Activated naive CD4-positive, alpha-beta T cell treated with anti-CD3 and anti-CD28 coated beads for 36 hours (primary cell): ENCODE data around the gene CRACR2B. TPM values are rescaled to one million over a fixed set of nuclear protein-coding genes. Genes with fewer than 3 reads are reported as not detected.

Experiments
- CTCF ChIA-PET: fragments of 350-600 bp; sonication (Branson Sonifier 250); formaldehyde crosslinking; loops from one replicate; lab custom pipeline; 2021; ENCODE audit warnings: antibody characterized with exemption; lab: Charles Lee
- DNase-seq: peaks from one replicate; pipeline ENCODE4 v3.0.0-alpha.2; 2020
- H3K27ac Mint-ChIP-seq: one replicate; pipeline ENCODE4 v1.8.0; 2021; ENCODE audit warnings: mild to moderate bottlenecking, mixed read lengths
- H3K27me3 Mint-ChIP-seq: one replicate; pipeline ENCODE4 v1.8.0; 2021; ENCODE audit warnings: low read depth, mixed read lengths
- H3K36me3 Mint-ChIP-seq: one replicate; pipeline ENCODE4 v1.8.0; 2021; ENCODE audit warnings: low read depth, mixed read lengths
- H3K4me1 Mint-ChIP-seq: one replicate; pipeline ENCODE4 v1.8.0; 2021; ENCODE audit warnings: low read depth, mixed read lengths
- H3K4me3 Mint-ChIP-seq: one replicate; pipeline ENCODE4 v1.8.0; 2021; ENCODE audit warnings: mild to moderate bottlenecking, moderate library complexity, mixed read lengths
- H3K9me3 Mint-ChIP-seq: one replicate; pipeline ENCODE4 v1.8.0; 2021; ENCODE audit warnings: mixed read lengths
- intact Hi-C: fragments of 100-400 bp; cut with micrococcal nuclease; formaldehyde crosslinking; loops from one replicate; pipeline ENCODE4 v1.15.1; 2023
- total RNA-seq, 2 experiments: library from RNA; stranded (reverse); gene quantifications; one replicate each; pipeline ENCODE4 v1.2.3, GENCODE V29; 2021

The CRACR2B gene
- total RNA-seq, 2 experiments from 2014 or later = 0.32 to 0.41 TPM

GRCh38 chr11:860234-861104 is 32.8 kb downstream of the CRACR2B start:
- Mint-ChIP-seq H3K27ac (no peak overlapping the region), H3K4me1 (no peaks in the 10 kb centered on the region), H3K36me3 (no peaks in the 10 kb centered on the region), H3K9me3 (no peaks in the 10 kb centered on the region), H3K27me3 (no peaks in the 10 kb centered on the region), H3K4me3 (no peak overlapping the region)
- CTCF ChIA-PET = interaction anchor here (0.6 kb wide), 1 partner anchor 625 kb away, joined by 3 read pairs; no protein-coding TSS in a partner anchor
- no peak for DNase-seq
- intact Hi-C loops = no loop called here

GRCh38 chr11:861105-861479 is 33.4 kb downstream of the CRACR2B start:
- H3K36me3 Mint-ChIP-seq = no peaks in the 10 kb centered on the region
- no peaks in the 10 kb centered on the region for H3K9me3 Mint-ChIP-seq

GRCh38 chr11:862081-862661 is 34.5 kb downstream of the CRACR2B start:
- no peaks in the 10 kb centered on the region for H3K27me3 Mint-ChIP-seq
- intact Hi-C loops = no loop called here
- CTCF ChIA-PET = no interaction called here
- H3K36me3 Mint-ChIP-seq = no peaks in the 10 kb centered on the region
- H3K4me1 Mint-ChIP-seq = no peaks in the 10 kb centered on the region
- no peaks in the 10 kb centered on the region for H3K9me3 Mint-ChIP-seq
- no peak overlapping the region for H3K27ac Mint-ChIP-seq
- no peak overlapping the region for H3K4me3 Mint-ChIP-seq
- DNase-seq = no peak

More at GRCh38 chr11:861105-861479, 33.4 kb downstream of the CRACR2B start:
- CTCF ChIA-PET = interaction anchor here (0.6 kb wide), 1 partner anchor 625 kb away, joined by 3 read pairs; no protein-coding TSS in a partner anchor
- Mint-ChIP-seq H3K27ac (no peak overlapping the region), H3K4me1 (no peaks in the 10 kb centered on the region), H3K4me3 (no peak overlapping the region), H3K27me3 (no peaks in the 10 kb centered on the region)
- DNase-seq = no peak
- intact Hi-C loops = no loop called here

- no peak overlapping the region for H3K27ac Mint-ChIP-seq
- intact Hi-C loops = no loop called here
- no peak for DNase-seq
- no peaks in the 10 kb centered on the region for H3K36me3 Mint-ChIP-seq
- CTCF ChIA-PET = no interaction called here
- no peaks in the 10 kb centered on the region for H3K9me3 Mint-ChIP-seq
- H3K27me3 Mint-ChIP-seq = no peaks in the 10 kb centered on the region
- H3K4me1 Mint-ChIP-seq = no peaks in the 10 kb centered on the region
- no peak overlapping the region for H3K4me3 Mint-ChIP-seq
Measured at GRCh38 chr11:862696-863022, 34.9 kb downstream of the CRACR2B start.

GRCh38 chr11:863023-863909 is 35.5 kb downstream of the CRACR2B start:
- no peaks in the 10 kb centered on the region for H3K9me3 Mint-ChIP-seq
- no peak overlapping the region for H3K4me3 Mint-ChIP-seq
- CTCF ChIA-PET = interaction anchor here (1.3 kb wide), 1 partner anchor 15 kb away, joined by 6 read pairs; no protein-coding TSS in a partner anchor
- intact Hi-C loops = no loop called here
- H3K27me3 Mint-ChIP-seq = no peaks in the 10 kb centered on the region
- no peaks in the 10 kb centered on the region for H3K4me1 Mint-ChIP-seq
- DNase-seq = no peak
- no peak overlapping the region for H3K27ac Mint-ChIP-seq
- H3K36me3 Mint-ChIP-seq = no peaks in the 10 kb centered on the region

GRCh38 chr11:863910-864827 is 36.5 kb downstream of the CRACR2B start:
- no peaks in the 10 kb centered on the region for H3K27me3 Mint-ChIP-seq
- no peaks in the 10 kb centered on the region for H3K36me3 Mint-ChIP-seq
- no peak for DNase-seq
- intact Hi-C loops = no loop called here
- H3K4me1 Mint-ChIP-seq = no peaks in the 10 kb centered on the region
- no peak overlapping the region for H3K27ac Mint-ChIP-seq
- CTCF ChIA-PET = interaction anchor here (1.3 kb wide), 1 partner anchor 16 kb away, joined by 6 read pairs; no protein-coding TSS in a partner anchor
- no peaks in the 10 kb centered on the region for H3K9me3 Mint-ChIP-seq
- H3K4me3 Mint-ChIP-seq = no peak overlapping the region

- no peak overlapping the region for H3K27ac Mint-ChIP-seq
- intact Hi-C loops = no loop called here
- no peaks in the 10 kb centered on the region for H3K27me3 Mint-ChIP-seq
- CTCF ChIA-PET = no interaction called here
- no peak for DNase-seq
- no peaks in the 10 kb centered on the region for H3K36me3 Mint-ChIP-seq
- no peak overlapping the region for H3K4me3 Mint-ChIP-seq
- no peaks in the 10 kb centered on the region for H3K4me1 Mint-ChIP-seq
- H3K9me3 Mint-ChIP-seq = no peaks in the 10 kb centered on the region
Measured at GRCh38 chr11:864898-865297, 37.2 kb downstream of the CRACR2B start.

- no peaks in the 10 kb centered on the region for H3K4me1 Mint-ChIP-seq
- no peaks in the 10 kb centered on the region for H3K9me3 Mint-ChIP-seq
- no peak overlapping the region for H3K4me3 Mint-ChIP-seq
- no peak for DNase-seq
- intact Hi-C loops = no loop called here
- no peaks in the 10 kb centered on the region for H3K27me3 Mint-ChIP-seq
- CTCF ChIA-PET = no interaction called here
- no peak overlapping the region for H3K27ac Mint-ChIP-seq
- H3K36me3 Mint-ChIP-seq = no peaks in the 10 kb centered on the region
Measured at GRCh38 chr11:865462-866430, 38.0 kb downstream of the CRACR2B start.

- Mint-ChIP-seq H3K36me3 (no peaks in the 10 kb centered on the region), H3K27ac (no peak overlapping the region), H3K4me3 (no peak overlapping the region), H3K9me3 (no peaks in the 10 kb centered on the region), H3K27me3 (no peaks in the 10 kb centered on the region), H3K4me1 (no peaks in the 10 kb centered on the region)
- intact Hi-C loops = no loop called here
- DNase-seq = no peak
- CTCF ChIA-PET = no interaction called here
Measured at GRCh38 chr11:866481-866880, 38.8 kb downstream of the CRACR2B start.

- no peak for DNase-seq
- Mint-ChIP-seq H3K9me3 (no peaks in the 10 kb centered on the region), H3K36me3 (peaks cover 1% of the 10 kb centered on the region), H3K4me1 (no peaks in the 10 kb centered on the region), H3K4me3 (no peak overlapping the region), H3K27ac (no peak overlapping the region), H3K27me3 (no peaks in the 10 kb centered on the region)
- intact Hi-C loops = no loop called here
- CTCF ChIA-PET = interaction anchor here (1.1 kb wide), 1 partner anchor 19 kb away, joined by 3 read pairs; no protein-coding TSS in a partner anchor
Measured at GRCh38 chr11:867856-868358, 40.2 kb downstream of the CRACR2B start.
